Measurements from ENCODE around the gene PVR. TPM values are rescaled to one million over a fixed set of nuclear protein-coding genes. Genes with fewer than 3 reads are reported as not detected.

PVR gene
- total and polyA plus RNA-seq, 2 of the 4 experiments (the other 2 are of a cell fraction) = 106 to 122 TPM

DNA sequence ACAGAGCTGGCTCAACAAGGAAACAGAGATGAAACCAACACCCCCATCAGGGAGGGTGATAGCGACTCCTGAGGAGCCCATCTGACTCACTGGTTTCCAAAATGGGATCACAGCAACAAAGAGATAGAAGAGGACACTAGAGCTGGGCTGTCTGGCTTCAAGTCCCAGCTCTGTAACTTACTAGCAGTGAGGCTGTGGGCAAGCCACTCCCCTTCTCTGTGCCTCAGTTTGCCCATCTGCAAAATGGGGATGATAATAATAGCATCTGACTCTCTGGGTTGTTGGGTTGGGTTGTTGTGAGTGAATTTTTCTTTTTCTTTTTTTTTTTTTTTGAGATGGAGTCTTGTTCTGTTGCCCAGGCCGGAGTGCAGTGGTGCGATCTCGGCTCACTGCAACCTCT, 16.1 kb upstream of the PVR start (continued):
- TF ChIP-seq, protein P1, sequence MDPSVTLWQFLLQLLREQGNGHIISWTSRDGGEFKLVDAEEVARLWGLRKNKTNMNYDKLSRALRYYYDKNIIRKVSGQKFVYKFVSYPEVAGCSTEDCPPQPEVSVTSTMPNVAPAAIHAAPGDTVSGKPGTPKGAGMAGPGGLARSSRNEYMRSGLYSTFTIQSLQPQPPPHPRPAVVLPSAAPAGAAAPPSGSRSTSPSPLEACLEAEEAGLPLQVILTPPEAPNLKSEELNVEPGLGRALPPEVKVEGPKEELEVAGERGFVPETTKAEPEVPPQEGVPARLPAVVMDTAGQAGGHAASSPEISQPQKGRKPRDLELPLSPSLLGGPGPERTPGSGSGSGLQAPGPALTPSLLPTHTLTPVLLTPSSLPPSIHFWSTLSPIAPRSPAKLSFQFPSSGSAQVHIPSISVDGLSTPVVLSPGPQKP (IDR thresholded peaks at IDR 0.05; ENCODE audit: borderline replicate concordance, low read depth, low read length) = no peak
- TF ChIP-seq RCOR1 (IDR thresholded peaks at IDR 0.05; ENCODE audit: insufficient replicate concordance, low read length) = no peak

DNA sequence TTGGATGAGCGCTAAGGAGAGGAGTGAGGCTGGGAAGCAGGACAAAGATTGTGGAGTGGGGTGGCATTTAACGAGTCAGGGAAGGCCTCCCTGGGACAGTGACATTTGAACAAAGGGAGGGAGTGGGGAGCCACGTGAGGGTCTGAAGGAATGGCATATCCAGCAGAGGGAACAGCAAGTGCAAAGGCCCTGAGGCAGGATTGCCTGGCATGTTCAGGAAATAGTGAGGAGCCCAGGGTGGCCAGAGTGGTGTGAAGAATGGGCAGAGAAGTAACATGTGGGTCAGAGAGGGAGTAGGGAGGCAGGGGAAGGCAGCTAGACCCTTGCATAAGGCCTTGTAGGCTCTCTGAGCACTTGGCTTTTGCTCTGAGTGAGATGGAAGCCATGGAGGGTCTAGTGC, 14.9 kb upstream of the PVR start:
- TF ChIP-seq MAZ (IDR thresholded peaks at IDR 0.05; ENCODE audit: borderline replicate concordance, low read depth, low read length) = no peak
- TF ChIP-seq MXI1 (IDR thresholded peaks at IDR 0.05; ENCODE audit: borderline replicate concordance, low read depth, low read length) = no peak
- no peak for TF ChIP-seq RAD21 (IDR thresholded peaks at IDR 0.05; ENCODE audit: low read length)
- TF ChIP-seq FOS (IDR thresholded peaks at IDR 0.05; ENCODE audit: low read depth, low read length) = no peak
- no peak for TF ChIP-seq POLR2A (IDR thresholded peaks at IDR 0.05; ENCODE audit: low read depth, low read length)
- TF ChIP-seq CEBPB (IDR thresholded peaks at IDR 0.05; ENCODE audit: low read depth, low read length) = no peak
- Histone ChIP-seq H4K8ac (ENCODE audit: low read depth in 2 of 2, low read length in 2 of 2) (no peak overlapping the region), H2AK9ac (replicated peaks; ENCODE audit: low read depth, low read length, poor library complexity) (peak overlapping the region; percentile 0), H3K4me3 (ENCODE audit: insufficient read depth, low read depth, low read length) (no peak overlapping the region), H4K91ac (ENCODE audit: insufficient read depth, low read depth, low read length) (peak overlapping the region; percentile 13), H3K27ac (ENCODE audit: insufficient read depth, low read length) (no peak overlapping the region), H3K4me1 (ENCODE audit: control insufficient read depth, insufficient read depth, low read length) (peaks cover 12% of the 10 kb centered on the region), H3K14ac (replicated peaks; ENCODE audit: low read depth, low read length) (no peak overlapping the region; the same call in 1 of the 2 replicates), H3K9me3 (ENCODE audit: control insufficient read depth, insufficient read depth, low read length) (peaks cover 2% of the 10 kb centered on the region; the same call in 1 of the 2 replicates), H3K9ac (ENCODE audit: low read depth, low read length) (no peak overlapping the region), H3K23ac (ENCODE audit: low read depth, low read length) (no peak overlapping the region), H4K20me1 (ENCODE audit: insufficient read depth, low read length) (no peaks in the 10 kb centered on the region; the same call in 1 of the 2 replicates), H2BK5ac (ENCODE audit: low read depth, low read length, poor library complexity, severe bottlenecking) (no peak overlapping the region), H3K56ac (ENCODE audit: extremely low read depth, insufficient read depth, low read length) (no peak overlapping the region), H2BK20ac (ENCODE audit: low read depth, low read length) (peak overlapping the region; percentile 32; the same call in 1 of the 2 replicates), H3K4me2 (ENCODE audit: low read depth, low read length) (no peak overlapping the region), H3K27me3 (ENCODE audit: control insufficient read depth, insufficient read depth, low read length) (no peaks in the 10 kb centered on the region), H3K18ac (ENCODE audit: low read depth, low read length) (no peak overlapping the region), H3K9me1 (ENCODE audit: insufficient read depth, low read length) (peaks cover 17% of the 10 kb centered on the region), H2BK120ac (ENCODE audit: low read depth, low read length) (peak overlapping the region; percentile 32; the same call in 1 of the 2 replicates), H4K5ac (ENCODE audit: low read depth, low read length) (no peak overlapping the region), H2AFZ (replicated peaks; ENCODE audit: low read length, poor library complexity) (no peak overlapping the region), H3K36me3 (ENCODE audit: control insufficient read depth, insufficient read depth, low read length) (peaks cover 6% of the 10 kb centered on the region; the same call in 1 of the 2 replicates), H2BK15ac (ENCODE audit: low read depth, low read length) (0 out of 3 replicates have a peak overlapping the region, but pooled peaks have one; percentile 3), H2AK5ac (ENCODE audit: low read depth, low read length) (peak overlapping the region; percentile 30), H3K79me1 (ENCODE audit: low read depth in 1 of 2, low read length in 2 of 2) (no peaks in the 10 kb centered on the region; a peak in 1 of 4 replicates), H3K4ac (ENCODE audit: low read depth, low read length) (peak overlapping the region; percentile 61; the same call in 1 of the 2 replicates)
- dilution Hi-C loops (cut with HindIII; ENCODE audit: low sequenced_read_pairs, unreplicated experiment) = no loop called here
- no TSS peak for BruUV-seq (replicated peaks)
- ATAC-seq (ENCODE audit: low read depth) (no peak), DNase-seq (no peak)
- intact Hi-C loops (cut with micrococcal nuclease) = no loop called here
- CTCF ChIA-PET = no interaction called here
- WGBS, 2 experiments (ENCODE audit: extremely low coverage in 2 of 2, insufficient read length in 1 of 2) = 79% methylated on average over 2 of the region's 3 CpGs; no CpG with 5 or more reads in 1 of the 2 experiments
- in situ Hi-C loops (cut with MboI; ENCODE audit: low sequenced_read_pairs) = no loop called here
- POLR2A ChIA-PET (ENCODE audit: unreplicated experiment) = no interaction called here
